Endothelial cell of umbilical vein (primary cell): ENCODE results near the gene LRP2. TPM values are rescaled to one million over a fixed set of nuclear protein-coding genes. Genes with fewer than 3 reads are reported as not detected.

ENCODE experiments used
- BruUV-seq: library from RNA; stranded (reverse); fragments of 400-500 nt; replicated peaks from 2 replicates; lab custom pipeline; 2021; lab: Mats Ljungman, UMichigan
- CTCF ChIA-PET: fragments of 300-600, 350-600 bp; sonication (Branson Sonifier 250); formaldehyde crosslinking; loops from one replicate; lab custom pipeline; 2021; ENCODE audit warnings: antibody characterized with exemption, inconsistent platforms; lab: Charles Lee
- POLR2A ChIA-PET: fragments of 300-600, 350-600 bp; sonication (Branson Sonifier 250); formaldehyde crosslinking; loops from one replicate; lab custom pipeline; 2021; ENCODE audit warnings: antibody characterized with exemption, inconsistent platforms; lab: Charles Lee
- DNase-seq: peaks from one replicate; pipeline ENCODE4 v3.0.0-alpha.2; 2011; ENCODE audit warnings: low read depth, low spot score
- FAIRE-seq: peaks from 2 replicates; lab custom pipeline; 2011; peaks lifted over from hg19 to GRCh38; lab: Jason Lieb, UNC
- H2AFZ ChIP-seq: 2 replicates; pipeline ENCODE4 v1.6.0; 2012; ENCODE audit warnings: low read depth, low read length, control low read depth, inconsistent platforms
- H3K27ac ChIP-seq: 2 replicates; pipeline ENCODE4 v1.5.1; 2011; ENCODE audit warnings: low read depth, mild to moderate bottlenecking, control low read depth, low read length, moderate library complexity; ENCODE audit not compliant: insufficient read depth
- H3K27me3 ChIP-seq, 2 experiments: 2 replicates each; pipeline versions ENCODE4 v1.6.0 to v1.6.1; 2011; ENCODE audit warnings: low read length in 2 of 2, mixed read lengths in 1 of 2; ENCODE audit not compliant: control insufficient read depth in 2 of 2, insufficient read depth in 2 of 2
- H3K36me3 ChIP-seq, 2 experiments: 2 replicates in 1 of 2; 3 replicates in 1 of 2; pipeline ENCODE4 v1.5.1; 2011; ENCODE audit warnings: low read length in 2 of 2, mild to moderate bottlenecking in 1 of 2, moderate library complexity in 1 of 2; ENCODE audit not compliant: control insufficient read depth in 2 of 2, insufficient read depth in 2 of 2; ENCODE audit errors: extremely low read depth in 1 of 2
- H3K4me1 ChIP-seq: 3 replicates; pipeline ENCODE4 v1.5.1; 2011; ENCODE audit warnings: mild to moderate bottlenecking, low read length; ENCODE audit not compliant: control insufficient read depth, insufficient read depth; ENCODE audit errors: extremely low read depth
- H3K4me2 ChIP-seq: 2 replicates; pipeline ENCODE4 v1.6.1; 2011; ENCODE audit warnings: low read length, control low read depth, mixed read lengths; ENCODE audit not compliant: insufficient read depth
- H3K4me3 ChIP-seq, 3 experiments: fragments of 200-600 bp in 1 of 3; sonication (generic), shearing (Covaris generic) in 1 of 3; replicated peaks in 1 of 3; 2 replicates each; pipeline ENCODE4 v1.5.1; 2011 to 2016; ENCODE audit warnings: control low read depth in 3 of 3, low read length in 3 of 3, mild to moderate bottlenecking in 2 of 3, inconsistent platforms in 1 of 3, low read depth in 1 of 3, moderate library complexity in 1 of 3; ENCODE audit not compliant: insufficient read depth in 1 of 3
- H3K79me2 ChIP-seq: 2 replicates; pipeline ENCODE4 v1.6.0; 2012; ENCODE audit warnings: low read length, inconsistent platforms; ENCODE audit not compliant: control insufficient read depth, insufficient read depth
- H3K9ac ChIP-seq: replicated peaks from 2 replicates; pipeline ENCODE3; 2011; ENCODE audit warnings: low read length, control low read depth; ENCODE audit not compliant: insufficient read depth; ENCODE audit errors: extremely low read depth
- H3K9me1 ChIP-seq: replicated peaks from 3 replicates; pipeline ENCODE4 v1.6.0; 2011; ENCODE audit warnings: mild to moderate bottlenecking, low read length; ENCODE audit not compliant: control insufficient read depth, insufficient read depth; ENCODE audit errors: extremely low read depth
- H3K9me3 ChIP-seq: replicated peaks from 2 replicates; pipeline ENCODE4 v1.5.1; 2012; ENCODE audit warnings: low read length, inconsistent platforms; ENCODE audit not compliant: control insufficient read depth, insufficient read depth
- H4K20me1 ChIP-seq: replicated peaks from 2 replicates; pipeline ENCODE3; 2011; ENCODE audit warnings: mild to moderate bottlenecking, low read length; ENCODE audit not compliant: control insufficient read depth, insufficient read depth; ENCODE audit errors: extremely low read depth
- EZH2 ChIP-seq: IDR thresholded peaks from 2 replicates; pipeline ENCODE4 v1.6.1; 2012; ENCODE audit warnings: borderline replicate concordance, low read depth, mild to moderate bottlenecking, moderate library complexity, low read length, inconsistent platforms; ENCODE audit not compliant: severe bottlenecking
- FOS ChIP-seq: IDR thresholded peaks from 2 replicates; pipeline ENCODE4 v1.6.1; 2011; ENCODE audit warnings: mild to moderate bottlenecking, low read length, moderate library complexity, borderline replicate concordance; ENCODE audit not compliant: insufficient read depth
- GATA2 ChIP-seq: IDR thresholded peaks from 2 replicates; pipeline ENCODE4 v1.7.0; 2011; ENCODE audit warnings: low read depth, mild to moderate bottlenecking, moderate library complexity, mixed read lengths, low read length; ENCODE audit not compliant: insufficient read length, insufficient read depth
- JUN ChIP-seq: IDR thresholded peaks from 2 replicates; pipeline ENCODE4 v1.6.1; 2011; ENCODE audit warnings: borderline replicate concordance, low read depth; ENCODE audit not compliant: insufficient read length, insufficient read depth
- MYC ChIP-seq: IDR thresholded peaks from one replicate; pipeline ENCODE4 v1.6.1; 2011; ENCODE audit warnings: mild to moderate bottlenecking, low read depth, low read length
- POLR2A ChIP-seq: IDR thresholded peaks from 2 replicates; pipeline ENCODE4 v1.6.1; 2012; ENCODE audit warnings: low read depth, mild to moderate bottlenecking, control low read depth, low read length
- POLR2AphosphoS5 ChIP-seq: IDR thresholded peaks from 2 replicates; pipeline ENCODE4 v1.6.1; 2012; ENCODE audit warnings: low read depth, mild to moderate bottlenecking, control low read depth, low read length, moderate library complexity; ENCODE audit not compliant: insufficient read depth
- dilution Hi-C: fragments of 300-500 bp; cut with MboI; formaldehyde crosslinking; loops from one replicate; pipeline ENCODE4 v1.15.0; 2019; ENCODE audit warnings: low sequenced_read_pairs; ENCODE audit not compliant: extremely low pct_ligation_motif_present
- intact Hi-C: fragments of 100-400 bp; cut with micrococcal nuclease; formaldehyde crosslinking; loops from one replicate; pipeline ENCODE4 v1.10.0; 2022
- polyA plus RNA-seq, 4 experiments: library from polyadenylated mRNA; depleted of rRNA in 3 of 4; stranded (reverse) in 3 of 4; unstranded in 1 of 4; fragments of >200 nt; gene quantifications; 2 replicates each; pipeline versions ENCODE4 v1.2.1 to v1.2.3, GENCODE V29; 2011 to 2012; ENCODE audit warnings: missing spikeins in 1 of 4
- total RNA-seq: library from RNA; stranded (reverse); gene quantifications from 2 replicates; pipeline ENCODE4 v1.2.3, GENCODE V29; 2021
- TF ChIP-seq, protein P1 (sequence below): IDR thresholded peaks from 2 replicates; pipeline ENCODE4 v1.6.1; 2011; ENCODE audit not compliant: insufficient read depth, insufficient read length
- TF ChIP-seq, protein P2 (sequence below), 2 donors: IDR thresholded peaks; 1 replicate in 1 of 2; 2 replicates in 1 of 2; pipeline ENCODE4 v1.5.1; 2011; ENCODE audit warnings: low read length in 2 of 2, mild to moderate bottlenecking in 2 of 2, moderate library complexity in 2 of 2, control low read depth in 1 of 2, inconsistent platforms in 1 of 2, low read depth in 1 of 2; ENCODE audit not compliant: insufficient read depth in 1 of 2; ENCODE audit errors: extremely low read depth in 1 of 2

The LRP2 gene
- total and polyA plus RNA-seq, 2 donors (not counting 3 experiments of a cell fraction or from before 2014, with no cell fraction given) = not detected

DNA sequence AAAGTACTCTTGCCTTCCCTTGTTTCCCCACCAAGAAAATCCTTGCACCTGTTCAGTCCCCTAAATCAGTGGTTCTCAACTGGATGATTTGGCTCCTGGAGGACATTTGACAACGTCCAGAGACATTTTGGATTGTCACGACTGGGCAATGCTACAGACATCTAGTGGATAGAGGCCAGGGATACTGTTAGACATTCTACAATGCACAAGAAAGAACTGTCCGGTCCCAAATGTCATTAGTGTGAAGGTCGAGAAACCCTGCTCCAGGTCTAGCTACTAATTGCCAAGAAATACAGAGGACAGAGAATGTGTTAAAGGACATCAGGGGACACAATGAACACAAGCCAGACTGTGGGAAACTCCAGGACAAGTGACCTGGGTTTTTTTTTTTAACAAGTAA, 60.0 kb downstream of the LRP2 start:
- H3K4me3 ChIP-seq = no peak overlapping the region
- intact Hi-C loops (no loop called here), dilution Hi-C loops (no loop called here)
- ChIA-PET POLR2A (no interaction called here), CTCF (interaction anchor here (2.0 kb wide), 1 partner anchor 24 kb away, joined by 5 read pairs; no protein-coding TSS in a partner anchor)
- H2AFZ ChIP-seq = no peak overlapping the region
- no peaks in the 10 kb centered on the region for H3K79me2 ChIP-seq
- no peak overlapping the region for H3K9ac ChIP-seq
- H3K4me1 ChIP-seq = no peaks in the 10 kb centered on the region
- H4K20me1 ChIP-seq = no peaks in the 10 kb centered on the region
- no peak overlapping the region for H3K27ac ChIP-seq
- no peaks in the 10 kb centered on the region for H3K27me3 ChIP-seq
- BruUV-seq = no TSS peak
- no peak overlapping the region for H3K4me2 ChIP-seq
- FAIRE-seq (no peak), DNase-seq (no peak)
- no peaks in the 10 kb centered on the region for H3K36me3 ChIP-seq
- no peaks in the 10 kb centered on the region for H3K9me1 ChIP-seq
- TF ChIP-seq GATA2 (no peak), MYC (no peak), FOS (no peak), POLR2AphosphoS5 (no peak), POLR2A (no peak)
- TF ChIP-seq, protein P1, sequence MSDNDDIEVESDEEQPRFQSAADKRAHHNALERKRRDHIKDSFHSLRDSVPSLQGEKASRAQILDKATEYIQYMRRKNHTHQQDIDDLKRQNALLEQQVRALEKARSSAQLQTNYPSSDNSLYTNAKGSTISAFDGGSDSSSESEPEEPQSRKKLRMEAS = no peak
- no peaks in the 10 kb centered on the region for H3K9me3 ChIP-seq

DNA sequence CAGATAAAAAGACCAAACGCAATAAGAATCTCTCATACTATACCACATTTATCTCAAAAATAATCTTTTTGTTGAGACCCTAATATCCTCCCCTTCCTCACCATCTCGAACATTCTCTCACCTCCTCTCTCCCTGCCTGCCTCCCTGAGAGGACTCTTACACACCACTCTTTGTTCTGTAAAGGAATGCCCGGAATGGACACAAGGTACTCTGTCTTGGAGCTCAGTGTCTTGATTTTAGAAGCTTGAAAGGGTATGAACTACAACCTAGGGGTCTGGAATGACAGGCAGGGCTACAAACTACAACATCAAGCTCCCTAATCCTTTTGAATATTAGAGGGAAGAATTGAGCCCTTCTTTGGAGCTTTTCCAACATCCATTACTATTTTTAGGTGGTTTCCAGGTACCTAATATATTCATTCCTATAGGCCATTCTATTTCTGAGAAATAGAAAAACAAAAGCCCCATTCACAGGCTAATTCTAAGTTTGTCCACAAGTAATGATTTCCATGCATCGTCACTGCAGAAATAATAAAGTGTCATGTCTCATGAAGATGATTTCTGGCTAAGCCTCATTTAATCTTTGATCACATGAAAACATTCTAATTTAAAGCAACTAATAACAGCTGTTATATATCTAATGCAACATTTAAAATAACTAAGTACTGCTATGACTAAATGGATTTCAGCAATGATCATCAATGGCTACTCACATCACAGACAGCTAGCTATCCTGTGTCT, 60.6 kb downstream of the LRP2 start:
- Histone ChIP-seq H3K36me3 (no peaks in the 10 kb centered on the region), H3K4me1 (no peaks in the 10 kb centered on the region), H3K9me3 (no peaks in the 10 kb centered on the region), H2AFZ (no peak overlapping the region), H3K9me1 (no peaks in the 10 kb centered on the region), H3K4me3 (no peak overlapping the region), H3K9ac (no peak overlapping the region), H4K20me1 (no peaks in the 10 kb centered on the region), H3K4me2 (no peak overlapping the region), H3K27me3 (no peaks in the 10 kb centered on the region), H3K79me2 (no peaks in the 10 kb centered on the region), H3K27ac (no peak overlapping the region)
- DNase-seq = no peak
- TF ChIP-seq JUN (no peak), POLR2A (no peak), FOS (no peak), POLR2AphosphoS5 (no peak), GATA2 (no peak), MYC (no peak), EZH2 (no peak)
- TF ChIP-seq, protein P2, sequence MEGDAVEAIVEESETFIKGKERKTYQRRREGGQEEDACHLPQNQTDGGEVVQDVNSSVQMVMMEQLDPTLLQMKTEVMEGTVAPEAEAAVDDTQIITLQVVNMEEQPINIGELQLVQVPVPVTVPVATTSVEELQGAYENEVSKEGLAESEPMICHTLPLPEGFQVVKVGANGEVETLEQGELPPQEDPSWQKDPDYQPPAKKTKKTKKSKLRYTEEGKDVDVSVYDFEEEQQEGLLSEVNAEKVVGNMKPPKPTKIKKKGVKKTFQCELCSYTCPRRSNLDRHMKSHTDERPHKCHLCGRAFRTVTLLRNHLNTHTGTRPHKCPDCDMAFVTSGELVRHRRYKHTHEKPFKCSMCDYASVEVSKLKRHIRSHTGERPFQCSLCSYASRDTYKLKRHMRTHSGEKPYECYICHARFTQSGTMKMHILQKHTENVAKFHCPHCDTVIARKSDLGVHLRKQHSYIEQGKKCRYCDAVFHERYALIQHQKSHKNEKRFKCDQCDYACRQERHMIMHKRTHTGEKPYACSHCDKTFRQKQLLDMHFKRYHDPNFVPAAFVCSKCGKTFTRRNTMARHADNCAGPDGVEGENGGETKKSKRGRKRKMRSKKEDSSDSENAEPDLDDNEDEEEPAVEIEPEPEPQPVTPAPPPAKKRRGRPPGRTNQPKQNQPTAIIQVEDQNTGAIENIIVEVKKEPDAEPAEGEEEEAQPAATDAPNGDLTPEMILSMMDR (IDR thresholded peaks at IDR 0.05; ENCODE audit: extremely low read depth in 1 of 2, insufficient read depth in 1 of 2, low read depth in 1 of 2, low read length in 2 of 2) = no peak
- TF ChIP-seq, protein P1 = no peak
- CTCF ChIA-PET = interaction anchor here (2.0 kb wide), 1 partner anchor 23 kb away, joined by 5 read pairs; no protein-coding TSS in a partner anchor
- no TSS peak for BruUV-seq
- dilution Hi-C loops (no loop called here), intact Hi-C loops (no loop called here)
- POLR2A ChIA-PET = no interaction called here
- no peak for FAIRE-seq
